ENCODE results near the gene UBE2J2.

UBE2J2 gene

GRCh38 chr1:1270813-1271212 lies 2.8 kb downstream of the UBE2J2 start:
- TF ChIP-seq CTCF (IDR thresholded peaks at IDR 0.05; ENCODE audit: borderline replicate concordance, extremely low read depth, low read length, poor library complexity, severe bottlenecking) (no peak), EZH2 (IDR thresholded peaks at IDR 0.05; ENCODE audit: borderline replicate concordance, low read depth, low read length, severe bottlenecking) (no peak)
- DNase-seq, result no peak
- ATAC-seq (ENCODE audit: insufficient read depth, low read depth), result no peak
- peak overlapping the region; percentile 99; the same call in 1 of the 2 replicates for H3K4me2 ChIP-seq (ENCODE audit: insufficient read depth, low read length)
- no peaks in the 10 kb centered on the region for H3K9me3 ChIP-seq (ENCODE audit: insufficient read depth, low read length, severe bottlenecking)
- peak overlapping the region; percentile 86; the same call in 1 of the 2 replicates for H3K9ac ChIP-seq (ENCODE audit: low read depth, low read length)
- H3K79me2 ChIP-seq (ENCODE audit: insufficient read depth, low read length), result peaks cover 77% of the 10 kb centered on the region
- peaks cover 43% of the 10 kb centered on the region for H3K4me1 ChIP-seq (ENCODE audit: insufficient read depth, low read length)
- H2AFZ ChIP-seq (ENCODE audit: low read depth, low read length), result no peak overlapping the region
- H4K20me1 ChIP-seq (ENCODE audit: insufficient read depth, low read length), result peaks cover 60% of the 10 kb centered on the region
- peaks cover 53% of the 10 kb centered on the region for H3K36me3 ChIP-seq (ENCODE audit: insufficient read depth, low read length)
- no peak overlapping the region for H3K27ac ChIP-seq (ENCODE audit: low read length)
- H3K4me3 ChIP-seq (ENCODE audit: low read depth in 1 of 2, low read length in 2 of 2), result peak overlapping the region in 1 of 2 experiments; percentile 25; a peak in 1 of 4 replicates
- H3K27me3 ChIP-seq (ENCODE audit: insufficient read depth, low read length, poor library complexity), result no peaks in the 10 kb centered on the region

GRCh38 chr1:1268284-1268682 lies 5.4 kb downstream of the UBE2J2 start:
- no peak overlapping the region for H3K27ac ChIP-seq (ENCODE audit: low read length)
- TF ChIP-seq EZH2 (IDR thresholded peaks at IDR 0.05; ENCODE audit: borderline replicate concordance, low read depth, low read length, severe bottlenecking) (no peak), CTCF (IDR thresholded peaks at IDR 0.05; ENCODE audit: borderline replicate concordance, extremely low read depth, low read length, poor library complexity, severe bottlenecking) (no peak)
- H3K9me3 ChIP-seq (ENCODE audit: insufficient read depth, low read length, severe bottlenecking), result no peaks in the 10 kb centered on the region
- H3K4me2 ChIP-seq (ENCODE audit: insufficient read depth, low read length), result no peak overlapping the region
- peaks cover 82% of the 10 kb centered on the region for H3K79me2 ChIP-seq (ENCODE audit: insufficient read depth, low read length)
- H2AFZ ChIP-seq (ENCODE audit: low read depth, low read length), result no peak overlapping the region
- H3K4me1 ChIP-seq (ENCODE audit: insufficient read depth, low read length), result peaks cover 28% of the 10 kb centered on the region
- no peak overlapping the region for H3K4me3 ChIP-seq (ENCODE audit: low read depth in 1 of 2, low read length in 2 of 2)
- no peaks in the 10 kb centered on the region for H3K27me3 ChIP-seq (ENCODE audit: insufficient read depth, low read length, poor library complexity)
- ATAC-seq (ENCODE audit: insufficient read depth, low read depth), result no peak
- peaks cover 77% of the 10 kb centered on the region for H3K36me3 ChIP-seq (ENCODE audit: insufficient read depth, low read length)
- H3K9ac ChIP-seq (ENCODE audit: low read depth, low read length), result no peak overlapping the region
- H4K20me1 ChIP-seq (ENCODE audit: insufficient read depth, low read length), result peaks cover 74% of the 10 kb centered on the region
- no peak for DNase-seq

DNA sequence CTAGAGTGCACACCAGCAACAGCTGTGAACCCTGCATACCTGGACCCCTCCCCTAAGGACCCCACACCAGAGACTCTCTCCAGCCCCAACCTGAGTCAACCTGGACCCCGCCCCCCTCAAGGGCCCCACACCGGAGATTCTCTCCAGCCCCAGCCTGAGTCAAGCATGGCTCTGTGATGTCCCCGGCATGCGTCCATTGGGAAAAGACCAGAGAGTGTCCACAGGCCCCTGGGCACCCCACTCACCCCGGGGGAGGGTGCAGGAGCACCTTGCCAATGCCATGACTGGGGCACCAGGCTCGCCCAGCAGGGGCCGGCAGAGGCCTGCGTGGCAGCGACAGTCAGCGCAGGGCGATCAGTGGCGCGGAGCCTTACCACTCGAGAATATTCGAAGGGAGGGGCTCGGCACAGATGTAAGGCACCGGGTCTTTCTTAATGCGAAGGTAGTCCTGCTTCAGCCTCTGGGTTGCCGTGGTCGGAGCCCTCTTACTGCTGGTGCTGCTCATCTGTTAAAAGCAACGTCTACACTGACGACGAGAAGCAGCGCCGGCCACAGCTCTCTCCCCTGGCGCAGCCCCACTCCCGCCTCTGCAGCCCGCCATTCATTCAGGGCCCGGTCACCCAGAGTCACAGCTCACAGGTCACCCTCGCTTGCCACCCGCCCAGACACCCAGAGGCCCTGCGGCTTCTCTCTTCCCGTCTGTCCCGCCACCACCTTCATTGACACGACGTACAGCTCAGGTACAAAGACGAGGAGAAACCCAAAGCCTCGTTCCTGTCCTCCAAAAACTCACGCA lies 6.0 kb downstream of the UBE2J2 start:
- peak; percentile 4 for TF ChIP-seq CTCF (IDR thresholded peaks at IDR 0.05; ENCODE audit: borderline replicate concordance, extremely low read depth, low read length, poor library complexity, severe bottlenecking)
- TF ChIP-seq EZH2 (IDR thresholded peaks at IDR 0.05; ENCODE audit: borderline replicate concordance, low read depth, low read length, severe bottlenecking), result no peak
- Histone ChIP-seq H3K36me3 (ENCODE audit: insufficient read depth, low read length) (peaks cover 80% of the 10 kb centered on the region), H2AFZ (ENCODE audit: low read depth, low read length) (no peak overlapping the region), H3K4me1 (ENCODE audit: insufficient read depth, low read length) (peaks cover 26% of the 10 kb centered on the region), H3K4me2 (ENCODE audit: insufficient read depth, low read length) (no peak overlapping the region), H3K4me3 (ENCODE audit: low read depth in 1 of 2, low read length in 2 of 2) (no peak overlapping the region), H4K20me1 (ENCODE audit: insufficient read depth, low read length) (peaks cover 71% of the 10 kb centered on the region), H3K9ac (ENCODE audit: low read depth, low read length) (no peak overlapping the region), H3K9me3 (ENCODE audit: insufficient read depth, low read length, severe bottlenecking) (no peaks in the 10 kb centered on the region), H3K27me3 (ENCODE audit: insufficient read depth, low read length, poor library complexity) (no peaks in the 10 kb centered on the region), H3K79me2 (ENCODE audit: insufficient read depth, low read length) (peaks cover 82% of the 10 kb centered on the region), H3K27ac (ENCODE audit: low read length) (no peak overlapping the region)
- no peak for ATAC-seq (ENCODE audit: insufficient read depth, low read depth)
- no peak for DNase-seq

All from DND-41 (cell line).